Pons (tissue), 1 donor: ENCODE results near the gene TAF3.

Experiments
- DNase-seq: peaks from one replicate; pipeline ENCODE4 v3.0.0-alpha.2; 2016; ENCODE audit warnings: low spot score

The TAF3 gene

GRCh38 chr10:8033812-8034465 is 215.6 kb downstream of the TAF3 start:
- DNase-seq: no peak

- no peak for DNase-seq
Observed at GRCh38 chr10:8034466-8035005, 216.2 kb downstream of the TAF3 start.

DNA sequence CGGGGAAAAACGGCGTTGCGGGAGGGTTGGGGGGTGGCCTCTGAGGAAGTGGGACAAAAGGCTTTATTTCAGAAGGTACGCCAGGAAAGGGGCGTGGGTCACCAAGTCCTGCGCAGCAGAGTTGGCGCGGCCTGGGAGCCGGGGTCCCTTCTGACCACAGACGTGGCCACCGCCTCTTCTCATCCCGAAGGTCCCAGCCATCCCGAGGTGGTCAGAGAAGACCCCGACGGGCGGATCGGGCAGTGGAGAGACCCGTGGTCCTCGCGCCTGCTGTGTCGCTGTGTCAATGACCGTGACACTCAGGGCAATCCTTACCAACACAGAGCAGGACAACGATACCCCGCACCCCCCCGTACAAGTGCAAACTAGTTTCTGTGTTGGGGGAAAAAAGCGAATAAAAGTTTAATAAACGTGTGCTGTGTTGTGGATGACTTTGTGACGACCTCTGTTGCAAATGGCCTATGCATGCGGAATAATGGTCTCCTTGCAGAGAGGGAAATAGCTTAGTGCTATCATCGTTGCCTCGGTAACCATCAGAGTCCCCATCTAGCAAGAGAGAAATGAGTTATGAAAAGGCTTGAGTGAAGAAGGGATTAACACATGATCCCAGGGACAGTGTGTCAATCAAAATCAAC is 216.8 kb downstream of the TAF3 start:
- DNase-seq: no peak

GRCh38 chr10:8035641-8036470 is 217.6 kb downstream of the TAF3 start:
- no peak for DNase-seq

DNA sequence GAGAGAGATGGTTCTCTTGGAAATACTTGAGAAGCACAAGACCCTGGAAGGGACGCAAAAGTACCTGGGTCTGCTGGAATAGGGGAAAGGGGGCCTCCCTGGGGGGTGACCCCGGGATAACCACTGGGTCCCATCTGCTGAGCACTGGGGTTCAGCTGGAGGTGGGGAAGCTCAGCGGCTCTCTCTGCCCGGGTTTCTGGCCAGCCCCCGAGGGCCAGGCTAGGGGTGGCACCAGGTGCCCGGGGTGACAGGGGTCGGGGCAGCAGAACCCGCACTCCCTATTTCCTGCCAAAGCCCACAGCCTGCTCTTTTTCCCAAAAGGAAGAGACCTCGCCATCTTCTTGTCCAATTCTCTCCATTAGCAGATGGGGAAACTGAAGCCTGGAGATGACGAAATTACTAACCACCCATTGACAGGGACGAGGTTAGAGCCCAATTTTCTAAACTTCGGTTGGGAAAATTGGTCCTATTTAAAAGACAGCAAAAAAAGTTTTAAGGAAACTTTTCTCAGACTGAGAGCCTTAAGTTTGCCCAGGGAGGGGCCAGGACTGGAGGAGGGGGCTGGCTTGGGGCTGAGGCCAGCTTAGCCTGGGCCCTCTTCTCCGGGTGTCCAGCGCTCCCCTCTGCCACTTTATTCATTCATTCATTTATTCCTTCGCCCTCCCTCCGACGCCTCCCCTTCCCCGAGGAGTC is 218.3 kb downstream of the TAF3 start:
- no peak for DNase-seq

DNA sequence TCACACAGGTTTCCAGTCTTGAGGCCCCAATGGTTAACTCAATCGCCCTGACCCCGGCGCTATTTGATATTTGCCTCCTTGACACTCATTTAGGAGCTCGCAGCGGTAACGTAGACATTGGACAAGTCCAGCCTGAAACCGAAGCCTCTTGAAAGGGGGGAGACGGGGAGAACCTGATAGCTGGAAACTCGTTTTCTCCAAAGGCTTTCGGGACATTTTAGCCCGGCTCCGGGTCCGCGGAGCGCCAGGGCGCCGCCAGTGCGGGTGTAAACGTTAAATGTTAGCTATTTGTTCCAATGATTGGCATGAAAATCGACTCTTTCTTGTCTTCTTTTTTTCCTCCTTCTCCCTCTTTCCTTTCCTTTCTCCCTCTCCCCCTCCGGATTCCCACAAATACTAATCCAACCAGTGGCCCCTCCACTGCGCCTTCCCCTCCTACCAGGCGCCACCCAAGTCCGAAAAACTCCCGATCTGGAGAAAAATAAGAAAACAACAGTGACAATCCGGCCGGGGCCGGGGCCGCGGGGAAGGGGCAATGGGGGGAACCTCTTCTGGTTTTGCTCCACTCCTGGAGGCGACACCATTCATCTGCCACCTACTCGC is 219.0 kb downstream of the TAF3 start:
- DNase-seq: no peak

DNA sequence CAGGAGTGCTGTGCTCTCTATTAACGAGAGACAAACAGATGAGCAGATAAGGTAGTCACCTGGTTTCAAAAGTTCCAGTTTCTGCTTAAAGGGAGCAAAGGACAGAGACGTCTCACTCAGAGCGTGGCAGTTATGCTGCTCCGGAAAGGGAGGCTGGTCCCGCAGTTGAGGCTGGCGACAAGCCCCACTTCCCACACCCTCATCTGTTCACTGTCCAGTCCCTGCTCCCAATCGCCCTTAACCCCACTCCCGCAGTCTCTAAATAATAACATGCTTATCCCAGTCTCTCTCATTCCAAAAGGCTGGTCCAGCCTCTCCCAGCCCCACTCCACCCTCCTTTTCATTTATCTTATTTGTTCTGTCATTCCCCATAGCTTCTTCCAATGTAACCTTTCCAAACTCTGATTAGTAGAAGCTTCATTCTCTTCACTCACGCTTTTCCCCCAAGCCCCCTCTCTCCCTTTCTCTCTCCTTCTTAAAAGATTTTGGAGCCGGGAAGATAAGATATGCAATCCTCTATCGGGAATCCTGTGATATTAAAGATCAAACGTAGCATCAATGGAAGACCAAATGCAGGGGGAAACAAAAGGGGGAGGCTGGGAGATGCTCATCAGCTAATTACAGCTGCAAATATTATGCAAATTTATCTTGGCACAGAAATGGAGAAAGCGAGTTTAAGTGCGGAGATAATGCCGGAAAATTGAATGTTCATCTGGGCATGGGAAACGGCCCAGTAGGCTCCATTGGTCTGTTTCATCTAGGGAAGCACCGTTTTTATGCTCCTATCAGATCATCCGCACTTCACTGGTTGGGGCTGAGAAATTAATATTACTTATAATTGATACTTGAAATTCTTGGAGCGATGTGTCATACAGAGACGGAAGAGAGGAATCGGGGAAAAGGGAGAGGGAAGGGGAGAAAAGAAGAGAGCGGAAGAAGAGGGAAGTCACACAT is 219.9 kb downstream of the TAF3 start:
- DNase-seq: no peak

- no peak for DNase-seq
Observed at GRCh38 chr10:8039321-8039881, 221.1 kb downstream of the TAF3 start.

DNA sequence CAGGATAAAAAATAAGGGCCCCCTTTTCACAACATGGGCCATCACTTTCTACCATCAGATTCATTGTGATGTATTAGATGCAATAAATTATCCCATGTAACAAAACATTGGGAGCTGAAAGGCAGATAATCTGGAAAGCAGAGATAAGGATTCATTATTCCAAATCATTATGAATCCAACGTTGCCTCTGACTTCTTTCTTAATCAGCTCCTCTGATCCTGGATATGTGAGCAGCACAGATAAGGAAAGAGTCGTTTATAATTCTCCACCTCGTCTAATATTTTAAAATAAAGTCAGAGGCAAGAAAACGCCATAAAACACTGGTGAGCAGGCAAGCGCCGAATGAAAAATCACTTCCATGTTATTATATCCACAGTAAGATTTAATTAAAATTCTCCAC is 222.3 kb downstream of the TAF3 start:
- DNase-seq: no peak

- no peak for DNase-seq
Observed at GRCh38 chr10:8041284-8041991, 223.1 kb downstream of the TAF3 start.

DNA sequence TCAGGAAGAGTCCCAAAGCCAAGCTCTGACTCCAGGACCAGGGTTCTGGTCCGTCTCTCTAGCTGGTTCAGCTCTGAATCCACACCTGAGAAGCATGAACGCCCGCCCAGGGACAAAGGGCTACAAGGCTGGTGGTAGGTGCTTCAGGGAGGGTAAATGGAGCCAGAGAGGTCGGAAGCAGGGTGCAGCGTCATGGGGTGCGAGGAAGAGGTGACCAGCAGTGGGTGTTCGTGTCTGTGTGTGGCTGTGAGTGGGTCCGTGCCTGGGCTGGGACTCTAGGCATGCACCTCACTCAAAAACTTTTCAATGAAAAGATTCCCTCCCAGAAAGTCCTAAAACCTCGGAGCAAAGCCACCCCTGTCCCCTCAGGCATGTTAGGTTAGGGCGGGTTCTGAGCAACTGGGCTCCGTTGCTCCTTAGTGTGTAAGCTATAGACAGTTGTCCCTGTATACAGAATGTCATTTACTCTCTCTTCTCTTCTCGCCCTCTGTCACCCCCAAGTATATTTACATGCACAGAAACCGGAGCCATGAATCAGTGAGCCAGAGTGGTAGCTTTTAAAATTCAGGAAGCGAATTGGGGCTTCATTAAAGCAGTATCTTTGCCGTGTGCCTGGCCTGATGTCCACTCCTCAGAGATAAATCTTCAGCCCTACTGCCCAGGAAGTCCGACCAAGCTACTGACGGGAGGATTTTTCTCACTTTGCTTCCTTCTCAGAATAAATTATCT is 223.9 kb downstream of the TAF3 start:
- no peak for DNase-seq

DNA sequence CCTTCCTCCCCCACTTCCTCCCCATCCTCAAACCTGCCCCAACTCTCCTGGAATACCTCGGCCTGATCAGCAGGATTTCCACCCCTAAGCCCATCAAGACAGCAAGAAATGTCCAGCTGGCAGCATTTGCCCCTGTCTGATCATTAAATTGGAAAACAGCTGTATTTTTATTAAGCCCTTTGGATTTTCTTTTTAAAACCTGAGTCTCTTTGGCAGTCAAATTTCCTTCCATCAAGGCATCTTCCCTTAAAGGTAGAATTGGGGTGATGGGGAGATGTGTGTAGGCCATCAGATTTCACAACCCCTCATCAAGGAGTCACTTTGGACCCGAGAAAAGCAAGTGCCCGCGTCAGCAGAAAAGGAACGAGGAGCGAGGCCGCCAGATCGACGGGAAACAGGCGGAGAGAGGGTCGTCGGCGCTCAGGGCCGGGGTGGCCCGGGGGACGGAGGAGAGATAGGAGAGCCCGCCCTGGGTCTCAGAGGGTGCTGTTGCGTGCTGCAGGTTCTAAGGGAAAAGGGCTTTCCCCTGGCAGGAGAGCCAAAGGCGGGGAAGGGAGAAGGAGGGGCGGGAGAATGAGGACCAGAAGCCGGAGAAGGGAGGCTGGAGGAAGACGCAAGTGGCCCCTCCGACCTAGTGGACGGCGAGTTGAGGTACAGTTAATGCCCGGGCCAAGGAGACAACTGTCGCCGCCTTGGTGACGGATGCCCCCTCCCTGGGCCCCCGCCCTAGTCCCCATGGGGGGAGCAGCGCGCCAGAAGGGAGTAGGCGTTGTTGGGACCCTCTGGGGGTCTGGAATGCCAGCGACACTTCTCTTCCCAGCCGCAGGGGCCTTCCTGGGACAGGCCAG is 224.6 kb downstream of the TAF3 start:
- DNase-seq: no peak

- DNase-seq: no peak
Observed at GRCh38 chr10:8043569-8044306, 225.4 kb downstream of the TAF3 start.

GRCh38 chr10:8044331-8044907 is 226.1 kb downstream of the TAF3 start:
- no peak for DNase-seq

DNA sequence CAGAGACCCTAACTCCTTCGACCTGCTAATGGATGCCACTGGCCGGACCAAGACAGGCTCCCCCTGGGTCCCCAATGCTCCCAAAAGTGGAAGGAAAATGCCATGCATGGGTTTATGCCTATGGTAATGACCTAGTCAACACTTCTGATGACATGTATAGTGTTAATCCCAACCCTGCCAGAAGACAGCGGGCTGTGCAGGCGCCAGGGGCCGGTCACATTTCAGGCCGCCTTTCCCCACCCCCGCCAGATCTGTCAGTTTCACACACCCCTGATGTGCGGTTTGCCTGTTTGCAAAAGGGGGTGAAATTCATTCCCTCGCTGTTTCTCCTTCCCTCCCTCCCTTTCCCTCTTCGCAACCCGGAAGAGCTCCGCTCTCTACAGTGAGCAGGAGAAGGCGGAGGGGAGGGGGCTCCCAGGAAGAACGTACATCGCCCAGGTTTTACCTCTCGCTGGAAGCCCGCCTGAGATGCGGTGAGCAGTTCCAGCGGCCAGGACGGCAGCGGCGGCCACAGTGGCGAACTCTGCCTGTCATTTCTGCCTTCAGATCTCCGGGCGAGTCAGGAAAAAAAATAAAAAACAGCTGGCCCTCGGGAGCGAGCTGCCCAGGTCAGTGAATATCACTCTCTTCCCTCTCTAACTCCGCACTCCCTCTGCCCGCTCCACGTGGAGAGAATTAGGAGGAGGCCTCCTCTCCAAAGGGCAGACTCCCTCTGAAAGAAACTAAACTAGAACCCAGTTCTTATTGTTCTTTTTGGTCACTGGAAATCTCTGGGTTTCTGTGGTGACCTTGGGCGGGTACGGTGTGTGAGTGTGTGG is 226.8 kb downstream of the TAF3 start:
- no peak for DNase-seq
